Spleen (tissue), 7 donors: Measurements from ENCODE around the gene PCLO.

Experiments used
- CTCF ChIP-seq, 11 experiments: fragments of 200-600 bp in 7 of 11; fragments of 450-650 bp in 4 of 11; sonication (generic) in 4 of 11; IDR thresholded peaks in 8 of 11; conservative IDR thresholded peaks in 3 of 11; 1 replicate in 7 of 11; 2 replicates in 4 of 11; pipeline versions ENCODE4 v1.4.0 to v1.8.0; 2016 to 2021; ENCODE audit warnings: antibody characterized with exemption in 11 of 11, inconsistent platforms in 4 of 11, mild to moderate bottlenecking in 1 of 11
- POLR2AphosphoS5 ChIP-seq, 3 donors: sonication (generic); formaldehyde crosslinking; IDR thresholded peaks; one replicate each; pipeline ENCODE4 v1.5.1; 2017; ENCODE audit warnings: antibody characterized with exemption in 3 of 3
- donor health status: DM: no; HTN: no; CAD: no; lungs with moderate emphysema.
- donor health status: DM: no; HTN: no; CAD: no.
- donor health status: DM: no; HTN: no; CAD: no.

- TF ChIP-seq CTCF (IDR thresholded peaks at IDR 0.05 in 8 of 11, conservative IDR thresholded peaks at IDR 0.05 in 3 of 11) (no peak), POLR2AphosphoS5 (IDR thresholded peaks at IDR 0.05) (no peak)
Observed at GRCh38 chr7:83159731-83160130, 3.0 kb downstream of the PCLO start.
